H1 (cell line): ENCODE results near the gene CPNE4. TPM values are rescaled to one million over a fixed set of nuclear protein-coding genes. Genes with fewer than 3 reads are reported as not detected.

Experiments
- ASH2L ChIP-seq: fragments of 200-600, 300-600 bp; sonication (generic); IDR thresholded peaks from one replicate; pipeline ENCODE4 v1.7.1; 2017; ENCODE audit warnings: low read length
- BRCA1 ChIP-seq: IDR thresholded peaks from 2 replicates; pipeline ENCODE4 v1.6.1; 2012; ENCODE audit warnings: low read depth, low read length, improper control_type of control experiment
- CEBPB ChIP-seq: IDR thresholded peaks from 2 replicates; pipeline ENCODE4 v1.6.1; 2012; ENCODE audit warnings: low read depth, low read length
- KDM5A ChIP-seq: fragments of 200-600 bp; IDR thresholded peaks from 2 replicates; pipeline ENCODE4 v1.7.1; 2012; ENCODE audit warnings: mild to moderate bottlenecking, low read length, inconsistent platforms, mixed read lengths
- SAP30 ChIP-seq: fragments of 300-600 bp; sonication (generic); IDR thresholded peaks from 2 replicates; pipeline ENCODE4 v1.7.1; 2012; ENCODE audit warnings: low read length, moderate library complexity, mild to moderate bottlenecking, inconsistent platforms; ENCODE audit not compliant: insufficient read depth, insufficient replicate concordance
- polyA plus RNA-seq, 7 experiments: library from polyadenylated mRNA; depleted of rRNA in 3 of 7; stranded (reverse) in 5 of 7; unstranded in 2 of 7; fragments of >200 nt in 5 of 7; fragments of 200-250 nt in 2 of 7; gene quantifications; 1 replicate in 5 of 7; 2 replicates in 1 of 7; 4 replicates in 1 of 7; pipeline versions ENCODE4 v1.2.1 to v1.2.3, GENCODE V29; 2011 to 2013; ENCODE audit warnings: missing spikeins in 2 of 7, mixed read lengths in 2 of 7
- total RNA-seq: library from RNA; stranded (reverse); fragmentation: NEBNext Ultra II Directional; extraction: Animal tissue kit (Norgen Biotek cat#: 25700); gene quantifications from 2 replicates; pipeline ENCODE4 v1.2.1, GENCODE V29; 2021

CPNE4 gene
- total and polyA plus RNA-seq, 2 of the 8 experiments (the other 6 are each of a cell fraction or from before 2014, with no cell fraction given): 0.82 to 3.8 TPM

- no peak for TF ChIP-seq BRCA1
- TF ChIP-seq SAP30: no peak
- TF ChIP-seq CEBPB: no peak
- TF ChIP-seq KDM5A: no peak
- no peak for TF ChIP-seq ASH2L
These were observed 502.2 kb downstream of the CPNE4 start (continued) for GRCh38 chr3:131532645-131533044.
